ENCODE results near the gene CELSR3. TPM values are rescaled to one million over a fixed set of nuclear protein-coding genes. Genes with fewer than 3 reads are reported as not detected.

Gene CELSR3
- total RNA-seq, 1 experiment from 2014 or later, result 24.9 TPM

GRCh38 chr3:48652923-48653715 lies 9.6 kb downstream of the CELSR3 start:
- no peak overlapping the region for H3K27ac Mint-ChIP-seq (ENCODE audit: unreplicated experiment)
- peak; percentile 9 for DNase-seq
- H3K36me3 Mint-ChIP-seq (ENCODE audit: insufficient read depth, unreplicated experiment), result peaks cover 57% of the 10 kb centered on the region
- no peak overlapping the region for H3K4me3 Mint-ChIP-seq (ENCODE audit: low read depth, unreplicated experiment)
- H3K27me3 Mint-ChIP-seq (ENCODE audit: unreplicated experiment), result no peaks in the 10 kb centered on the region
- no peaks in the 10 kb centered on the region for H3K9me3 Mint-ChIP-seq (ENCODE audit: low read depth, unreplicated experiment)
- intact Hi-C loops (cut with micrococcal nuclease; ENCODE audit: unreplicated experiment), result no loop called here
- peaks cover 12% of the 10 kb centered on the region for H3K4me1 Mint-ChIP-seq (ENCODE audit: low read depth, unreplicated experiment)
- BruUV-seq (replicated peaks), result no TSS peak
- CTCF ChIA-PET, result no interaction called here
- no peak for TF ChIP-seq CTCF (IDR thresholded peaks at IDR 0.05; ENCODE audit: unreplicated experiment)

GRCh38 chr3:48651771-48652170 lies 10.9 kb downstream of the CELSR3 start:
- Mint-ChIP-seq H3K4me1 (ENCODE audit: low read depth, unreplicated experiment) (peaks cover 12% of the 10 kb centered on the region), H3K27ac (ENCODE audit: unreplicated experiment) (no peak overlapping the region), H3K9me3 (ENCODE audit: low read depth, unreplicated experiment) (no peaks in the 10 kb centered on the region), H3K4me3 (ENCODE audit: low read depth, unreplicated experiment) (no peak overlapping the region), H3K36me3 (ENCODE audit: insufficient read depth, unreplicated experiment) (peaks cover 46% of the 10 kb centered on the region), H3K27me3 (ENCODE audit: unreplicated experiment) (no peaks in the 10 kb centered on the region)
- CTCF ChIA-PET, result interaction anchor here (0.5 kb wide), 1 partner anchor 12 kb away, joined by 6 read pairs; no protein-coding TSS in a partner anchor
- no peak for TF ChIP-seq CTCF (IDR thresholded peaks at IDR 0.05; ENCODE audit: unreplicated experiment)
- intact Hi-C loops (cut with micrococcal nuclease; ENCODE audit: unreplicated experiment), result no loop called here
- BruUV-seq (replicated peaks), result no TSS peak
- no peak for DNase-seq

- Mint-ChIP-seq H3K36me3 (ENCODE audit: insufficient read depth, unreplicated experiment) (peaks cover 47% of the 10 kb centered on the region), H3K4me1 (ENCODE audit: low read depth, unreplicated experiment) (peaks cover 12% of the 10 kb centered on the region), H3K27ac (ENCODE audit: unreplicated experiment) (no peak overlapping the region), H3K9me3 (ENCODE audit: low read depth, unreplicated experiment) (no peaks in the 10 kb centered on the region), H3K27me3 (ENCODE audit: unreplicated experiment) (no peaks in the 10 kb centered on the region), H3K4me3 (ENCODE audit: low read depth, unreplicated experiment) (no peak overlapping the region)
- intact Hi-C loops (cut with micrococcal nuclease; ENCODE audit: unreplicated experiment), result no loop called here
- no peak for DNase-seq
- BruUV-seq (replicated peaks), result no TSS peak
- CTCF ChIA-PET, result no interaction called here
- TF ChIP-seq CTCF (IDR thresholded peaks at IDR 0.05; ENCODE audit: unreplicated experiment), result no peak
Measured at GRCh38 chr3:48650723-48651122, 12.0 kb downstream of the CELSR3 start.

- no peak for TF ChIP-seq CTCF (IDR thresholded peaks at IDR 0.05; ENCODE audit: unreplicated experiment)
Measured at GRCh38 chr3:48648188-48648850, 14.4 kb downstream of the CELSR3 start.

More at GRCh38 chr3:48648188-48648850, 14.4 kb downstream of the CELSR3 start:
- no TSS peak for BruUV-seq (replicated peaks)
- CTCF ChIA-PET, result no interaction called here
- no peak overlapping the region for H3K27ac Mint-ChIP-seq (ENCODE audit: unreplicated experiment)
- intact Hi-C loops (cut with micrococcal nuclease; ENCODE audit: unreplicated experiment), result no loop called here
- DNase-seq, result no peak
- H3K9me3 Mint-ChIP-seq (ENCODE audit: low read depth, unreplicated experiment), result no peaks in the 10 kb centered on the region
- no peaks in the 10 kb centered on the region for H3K27me3 Mint-ChIP-seq (ENCODE audit: unreplicated experiment)
- peaks cover 41% of the 10 kb centered on the region for H3K36me3 Mint-ChIP-seq (ENCODE audit: insufficient read depth, unreplicated experiment)
- peaks cover 9% of the 10 kb centered on the region for H3K4me1 Mint-ChIP-seq (ENCODE audit: low read depth, unreplicated experiment)
- no peak overlapping the region for H3K4me3 Mint-ChIP-seq (ENCODE audit: low read depth, unreplicated experiment)

Measured in Calu3 (cell line).